Hindlimb muscle (tissue), 1 donor: ENCODE data around the gene LEUTX. TPM values are rescaled to one million over a fixed set of nuclear protein-coding genes. Genes with fewer than 3 reads are reported as not detected.
"Not testable (repeated sequence)": the region's sequence is repeated elsewhere in the genome, so short reads cannot be mapped to it uniquely, and the experiment has no call there.

Experiments
- DNase-seq: peaks from one replicate; pipeline ENCODE4 v3.0.0-alpha.2; 2013
- polyA plus RNA-seq: library from polyadenylated mRNA; unstranded; fragments of 120-200 nt; gene quantifications from one replicate; pipeline ENCODE4 v1.2.1, GENCODE V29; 2013; ENCODE audit not compliant: insufficient read length

LEUTX gene
- not detected for polyA plus RNA-seq

GRCh38 chr19:39778763-39779162, at the start of gene LEUTX:
Gene LEUTX, plus strand, starts transcription at chr19:39778854. Its CDS starts 67 bp downstream, at chr19:39778921.
- DNase-seq = no peak

- DNase-seq = no peak
These were observed 49.1 kb upstream of the LEUTX start for GRCh38 chr19:39729594-39729993.

GRCh38 chr19:39731685-39732084, 47.0 kb upstream of the LEUTX start:
- no peak for DNase-seq

GRCh38 chr19:39733841-39734240, 44.8 kb upstream of the LEUTX start:
- DNase-seq = no peak

- no peak for DNase-seq
These were observed 43.0 kb upstream of the LEUTX start for GRCh38 chr19:39735688-39736087.

- no peak for DNase-seq
These were observed 42.6 kb upstream of the LEUTX start for GRCh38 chr19:39736088-39736487.

- DNase-seq = no peak
These were observed 41.3 kb upstream of the LEUTX start for GRCh38 chr19:39737351-39737750.

- no peak for DNase-seq
These were observed 40.8 kb upstream of the LEUTX start, which contains the start of gene CLC for GRCh38 chr19:39737891-39738290. Gene CLC, minus strand, starts transcription at chr19:39738029. Its CDS starts 77 bp downstream, at chr19:39737952.

GRCh38 chr19:39738814-39739213, 39.8 kb upstream of the LEUTX start:
- no peak for DNase-seq

GRCh38 chr19:39740395-39740794, 38.3 kb upstream of the LEUTX start:
- DNase-seq = no peak

- no peak for DNase-seq
These were observed 33.0 kb upstream of the LEUTX start for GRCh38 chr19:39745643-39746042.

- no peak for DNase-seq
These were observed 31.7 kb upstream of the LEUTX start for GRCh38 chr19:39746836-39747529.

GRCh38 chr19:39749981-39750380, 28.7 kb upstream of the LEUTX start:
- DNase-seq = no peak

- no peak for DNase-seq
These were observed 26.3 kb upstream of the LEUTX start for GRCh38 chr19:39752390-39752789.

GRCh38 chr19:39752795-39753194, 25.9 kb upstream of the LEUTX start:
- no peak for DNase-seq

- no peak for DNase-seq
These were observed 24.1 kb upstream of the LEUTX start for GRCh38 chr19:39754544-39754943.

- DNase-seq = no peak
These were observed 23.7 kb upstream of the LEUTX start for GRCh38 chr19:39754971-39755370.

- no peak for DNase-seq
These were observed 19.0 kb upstream of the LEUTX start for GRCh38 chr19:39759457-39760184.

- not testable (repeated sequence) for DNase-seq
These were observed 16.8 kb upstream of the LEUTX start for GRCh38 chr19:39761851-39762250.

GRCh38 chr19:39765091-39766076, 13.3 kb upstream of the LEUTX start:
- DNase-seq = peak; percentile 2

- no peak for DNase-seq
These were observed 10.3 kb upstream of the LEUTX start for GRCh38 chr19:39768334-39768733.

- DNase-seq = no peak
These were observed 9.9 kb upstream of the LEUTX start for GRCh38 chr19:39768786-39769185.

GRCh38 chr19:39780894-39781293, 2.2 kb downstream of the LEUTX start:
- no peak for DNase-seq
